Measurements from ENCODE around the gene GRK5.
"Not testable (repeated sequence)": the region's sequence is repeated elsewhere in the genome, so short reads cannot be mapped to it uniquely, and the experiment has no call there.

GRK5 gene

DNA sequence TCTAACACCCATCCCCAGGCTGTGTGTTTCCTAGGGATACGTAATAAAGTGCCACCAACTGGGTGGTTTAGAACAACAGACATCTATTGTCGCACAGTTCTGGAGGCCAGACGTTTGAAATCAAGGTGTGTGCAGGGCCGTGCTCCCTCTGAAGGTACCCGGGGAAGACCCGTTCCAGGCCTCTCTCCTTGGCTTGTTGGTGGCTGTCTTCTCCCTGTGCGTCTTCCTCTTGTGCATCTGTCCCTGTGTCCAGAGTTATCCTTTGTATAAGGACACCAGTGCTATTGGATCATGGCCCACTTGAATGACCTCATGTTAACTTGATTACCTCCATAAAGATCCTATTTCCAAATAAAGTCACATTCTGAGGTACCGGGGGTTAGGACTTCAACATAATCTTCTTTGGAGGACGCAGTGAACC is 15.6 kb downstream of the GRK5 start:
- H3K4me1 ChIP-seq (ENCODE audit: control insufficient read depth, insufficient read depth, low read length), result peaks cover 37% of the 10 kb centered on the region
- peak overlapping the region; percentile 64 for H3K27ac ChIP-seq (ENCODE audit: low read length)
- H3K36me3 ChIP-seq (ENCODE audit: control insufficient read depth in 2 of 2, insufficient read depth in 2 of 2, low read length in 2 of 2), result no peaks in the 10 kb centered on the region
- no peaks in the 10 kb centered on the region for H3K9me3 ChIP-seq (ENCODE audit: control insufficient read depth in 2 of 2, low read length in 2 of 2)
- peak overlapping the region; percentile 28 to 54 for H3K4me3 ChIP-seq (ENCODE audit: low read length in 2 of 2)
- H3K27me3 ChIP-seq (ENCODE audit: control insufficient read depth in 1 of 2, insufficient read depth in 2 of 2, low read length in 2 of 2), result no peaks in the 10 kb centered on the region
- peak overlapping the region in 1 of 2 donors; percentile 60 for H3K9ac ChIP-seq (ENCODE audit: low read length in 2 of 2)

DNA sequence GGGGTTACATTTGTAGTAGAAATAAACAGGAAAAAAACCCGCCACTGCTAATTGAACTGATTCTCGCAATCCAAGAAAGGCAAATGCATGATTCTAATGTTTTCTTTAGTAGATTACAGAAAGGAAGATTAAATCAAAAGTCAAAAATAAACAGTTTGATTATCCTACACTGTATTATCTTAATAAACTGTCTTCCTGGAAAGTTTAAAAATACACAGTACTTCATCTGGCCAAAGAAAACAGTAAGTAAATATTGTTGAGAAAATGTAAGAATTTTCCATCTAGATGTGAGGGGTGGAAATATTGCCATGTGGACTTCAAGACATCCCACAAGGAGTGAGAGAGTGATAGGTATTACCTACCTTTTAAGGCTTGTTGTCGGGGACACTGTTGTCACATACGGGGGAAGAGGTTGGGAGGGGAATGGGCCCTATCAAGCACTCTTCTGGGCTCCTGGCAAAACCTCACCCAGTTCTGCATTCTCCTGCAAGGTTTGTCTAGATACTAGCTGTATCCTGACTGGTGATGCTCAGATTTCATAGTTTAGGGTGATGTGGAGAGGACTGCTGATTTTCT is 17.8 kb downstream of the GRK5 start:
- no peaks in the 10 kb centered on the region for H3K9me3 ChIP-seq (ENCODE audit: control insufficient read depth in 2 of 2, low read length in 2 of 2)
- H3K9ac ChIP-seq (ENCODE audit: low read length in 2 of 2), result no peak overlapping the region
- H3K4me1 ChIP-seq (ENCODE audit: control insufficient read depth, insufficient read depth, low read length), result peaks cover 28% of the 10 kb centered on the region
- no peak overlapping the region for H3K4me3 ChIP-seq (ENCODE audit: low read length in 2 of 2)
- H3K27ac ChIP-seq (ENCODE audit: low read length), result no peak overlapping the region
- no peaks in the 10 kb centered on the region for H3K36me3 ChIP-seq (ENCODE audit: control insufficient read depth in 2 of 2, insufficient read depth in 2 of 2, low read length in 2 of 2)
- no peaks in the 10 kb centered on the region for H3K27me3 ChIP-seq (ENCODE audit: control insufficient read depth in 1 of 2, insufficient read depth in 2 of 2, low read length in 2 of 2)

GRCh38 chr10:119227825-119228224 is 20.5 kb downstream of the GRK5 start:
- peaks cover 16% of the 10 kb centered on the region for H3K4me1 ChIP-seq (ENCODE audit: control insufficient read depth, insufficient read depth, low read length)
- H3K4me3 ChIP-seq (ENCODE audit: low read length in 2 of 2), result no peak overlapping the region
- no peaks in the 10 kb centered on the region for H3K36me3 ChIP-seq (ENCODE audit: control insufficient read depth in 2 of 2, insufficient read depth in 2 of 2, low read length in 2 of 2)
- H3K9me3 ChIP-seq (ENCODE audit: control insufficient read depth in 2 of 2, low read length in 2 of 2), result no peaks in the 10 kb centered on the region
- no peaks in the 10 kb centered on the region for H3K27me3 ChIP-seq (ENCODE audit: control insufficient read depth in 1 of 2, insufficient read depth in 2 of 2, low read length in 2 of 2)
- H3K27ac ChIP-seq (ENCODE audit: low read length), result no peak overlapping the region
- H3K9ac ChIP-seq (ENCODE audit: low read length in 2 of 2), result no peak overlapping the region

DNA sequence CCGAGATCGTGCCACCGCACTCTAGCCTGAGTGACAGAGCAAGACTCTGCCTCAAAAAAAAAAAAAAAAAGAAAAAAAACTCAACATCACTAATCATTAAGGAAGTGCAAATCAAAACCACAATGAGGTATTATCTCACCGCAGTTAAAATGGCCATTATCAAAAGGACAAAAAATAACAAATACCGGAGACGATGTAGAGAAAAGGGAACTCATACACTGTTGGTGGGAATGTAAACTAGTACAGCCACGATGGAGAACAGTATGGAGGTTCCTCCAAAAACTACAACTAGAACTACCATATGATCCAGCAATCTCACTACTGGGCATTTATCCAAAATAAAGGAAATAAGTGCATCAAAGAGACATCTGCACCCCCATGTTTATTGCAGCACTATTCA is 24.3 kb downstream of the GRK5 start:
- Histone ChIP-seq H3K27ac (ENCODE audit: low read length) (no peak overlapping the region), H3K4me1 (ENCODE audit: control insufficient read depth, insufficient read depth, low read length) (peaks cover 30% of the 10 kb centered on the region), H3K4me3 (ENCODE audit: low read length in 2 of 2) (no peak overlapping the region), H3K9ac (ENCODE audit: low read length in 2 of 2) (no peak overlapping the region), H3K27me3 (ENCODE audit: control insufficient read depth in 1 of 2, insufficient read depth in 2 of 2, low read length in 2 of 2) (no peaks in the 10 kb centered on the region), H3K9me3 (ENCODE audit: control insufficient read depth in 2 of 2, low read length in 2 of 2) (no peaks in the 10 kb centered on the region), H3K36me3 (ENCODE audit: control insufficient read depth in 2 of 2, insufficient read depth in 2 of 2, low read length in 2 of 2) (no peaks in the 10 kb centered on the region)

GRCh38 chr10:119232439-119232838 is 25.1 kb downstream of the GRK5 start:
- not testable (repeated sequence) for H3K9me3 ChIP-seq (ENCODE audit: control insufficient read depth in 2 of 2, low read length in 2 of 2); H3K27ac ChIP-seq (ENCODE audit: low read length); H3K9ac ChIP-seq (ENCODE audit: low read length in 2 of 2); H3K27me3 ChIP-seq (ENCODE audit: control insufficient read depth in 1 of 2, insufficient read depth in 2 of 2, low read length in 2 of 2); H3K4me3 ChIP-seq (ENCODE audit: low read length in 2 of 2); H3K36me3 ChIP-seq (ENCODE audit: control insufficient read depth in 2 of 2, insufficient read depth in 2 of 2, low read length in 2 of 2)
- peaks cover 30% of the 10 kb centered on the region for H3K4me1 ChIP-seq (ENCODE audit: control insufficient read depth, insufficient read depth, low read length)

- H3K27ac ChIP-seq (ENCODE audit: low read length), result peak overlapping the region; percentile 46
- H3K27me3 ChIP-seq (ENCODE audit: control insufficient read depth in 1 of 2, insufficient read depth in 2 of 2, low read length in 2 of 2), result no peaks in the 10 kb centered on the region
- H3K4me1 ChIP-seq (ENCODE audit: control insufficient read depth, insufficient read depth, low read length), result peaks cover 35% of the 10 kb centered on the region
- no peak overlapping the region for H3K9ac ChIP-seq (ENCODE audit: low read length in 2 of 2)
- no peaks in the 10 kb centered on the region for H3K36me3 ChIP-seq (ENCODE audit: control insufficient read depth in 2 of 2, insufficient read depth in 2 of 2, low read length in 2 of 2)
- H3K9me3 ChIP-seq (ENCODE audit: control insufficient read depth in 2 of 2, low read length in 2 of 2), result no peaks in the 10 kb centered on the region
- no peak overlapping the region for H3K4me3 ChIP-seq (ENCODE audit: low read length in 2 of 2)
Measured at GRCh38 chr10:119233123-119233820, 25.9 kb downstream of the GRK5 start.

- H3K36me3 ChIP-seq (ENCODE audit: control insufficient read depth in 2 of 2, insufficient read depth in 2 of 2, low read length in 2 of 2), result no peaks in the 10 kb centered on the region
- no peaks in the 10 kb centered on the region for H3K9me3 ChIP-seq (ENCODE audit: control insufficient read depth in 2 of 2, low read length in 2 of 2)
- peak overlapping the region; percentile 46 for H3K27ac ChIP-seq (ENCODE audit: low read length)
- no peak overlapping the region for H3K9ac ChIP-seq (ENCODE audit: low read length in 2 of 2)
- no peaks in the 10 kb centered on the region for H3K27me3 ChIP-seq (ENCODE audit: control insufficient read depth in 1 of 2, insufficient read depth in 2 of 2, low read length in 2 of 2)
- peaks cover 38% of the 10 kb centered on the region for H3K4me1 ChIP-seq (ENCODE audit: control insufficient read depth, insufficient read depth, low read length)
- H3K4me3 ChIP-seq (ENCODE audit: low read length in 2 of 2), result peak overlapping the region in 1 of 2 donors; percentile 15
Measured at GRCh38 chr10:119233821-119234220, 26.4 kb downstream of the GRK5 start.

DNA sequence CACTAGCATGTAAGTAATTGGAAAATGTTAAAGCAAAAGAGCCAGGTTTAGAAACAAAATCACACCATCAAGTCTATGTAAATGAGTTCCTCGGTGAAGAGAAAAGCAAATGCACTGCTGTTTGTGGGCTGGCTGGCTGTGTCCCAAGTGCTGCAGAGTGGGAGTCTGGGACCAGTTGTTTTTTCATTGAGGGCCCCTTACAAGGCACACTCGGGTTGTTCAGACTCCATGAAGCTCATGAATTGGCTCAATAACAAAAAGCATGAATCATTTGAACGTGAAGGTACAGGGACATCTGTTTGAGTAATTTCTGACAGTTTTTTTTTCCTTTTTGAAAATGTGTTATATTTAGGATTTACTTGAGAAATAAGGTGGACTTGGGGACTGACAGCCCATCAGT is 28.0 kb downstream of the GRK5 start:
- Histone ChIP-seq H3K9ac (ENCODE audit: low read length in 2 of 2) (no peak overlapping the region), H3K9me3 (ENCODE audit: control insufficient read depth in 2 of 2, low read length in 2 of 2) (no peaks in the 10 kb centered on the region), H3K36me3 (ENCODE audit: control insufficient read depth in 2 of 2, insufficient read depth in 2 of 2, low read length in 2 of 2) (no peaks in the 10 kb centered on the region), H3K4me1 (ENCODE audit: control insufficient read depth, insufficient read depth, low read length) (peaks cover 36% of the 10 kb centered on the region), H3K4me3 (ENCODE audit: low read length in 2 of 2) (no peak overlapping the region), H3K27me3 (ENCODE audit: control insufficient read depth in 1 of 2, insufficient read depth in 2 of 2, low read length in 2 of 2) (no peaks in the 10 kb centered on the region), H3K27ac (ENCODE audit: low read length) (peak overlapping the region; percentile 11)

DNA sequence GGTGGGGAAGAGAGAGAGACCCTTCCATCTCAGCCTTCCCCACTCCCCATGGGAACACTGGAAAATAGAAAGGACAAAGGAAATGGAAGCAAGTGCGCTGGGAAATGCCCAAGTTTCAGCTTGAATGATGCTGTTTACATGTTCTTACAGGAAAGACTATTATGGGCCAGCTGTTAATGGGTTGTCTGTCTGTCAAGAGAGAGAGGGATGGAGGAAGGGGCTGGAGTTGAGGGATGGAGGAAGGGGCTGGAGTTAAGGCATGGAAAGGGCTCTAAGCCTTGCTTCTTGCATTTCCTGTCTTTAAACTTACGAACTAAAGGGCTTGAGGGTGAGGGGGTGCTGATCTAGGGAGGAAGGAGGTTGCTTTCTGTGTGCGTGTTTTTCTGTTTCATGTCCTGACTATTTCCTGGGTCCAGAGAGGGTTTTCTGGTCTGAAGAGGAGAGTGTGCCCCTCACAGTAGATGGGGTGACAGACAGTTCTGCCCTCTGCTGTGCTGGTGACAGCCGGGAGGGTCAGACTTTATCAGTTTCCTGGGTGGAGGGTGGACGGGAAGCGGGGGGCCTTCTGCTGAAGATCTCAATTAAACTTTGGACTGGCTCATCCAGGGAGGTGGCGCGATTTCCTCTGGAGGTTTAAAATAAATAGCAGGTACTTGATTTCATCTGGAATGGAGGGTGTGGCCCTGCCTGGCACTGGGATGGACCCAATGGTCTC is 30.5 kb downstream of the GRK5 start:
- no peaks in the 10 kb centered on the region for H3K27me3 ChIP-seq (ENCODE audit: control insufficient read depth in 1 of 2, insufficient read depth in 2 of 2, low read length in 2 of 2)
- peak overlapping the region; percentile 31 for H3K27ac ChIP-seq (ENCODE audit: low read length)
- no peaks in the 10 kb centered on the region for H3K36me3 ChIP-seq (ENCODE audit: control insufficient read depth in 2 of 2, insufficient read depth in 2 of 2, low read length in 2 of 2)
- H3K4me3 ChIP-seq (ENCODE audit: low read length in 2 of 2), result no peak overlapping the region
- no peaks in the 10 kb centered on the region for H3K9me3 ChIP-seq (ENCODE audit: control insufficient read depth in 2 of 2, low read length in 2 of 2)
- H3K9ac ChIP-seq (ENCODE audit: low read length in 2 of 2), result no peak overlapping the region
- peaks cover 42% of the 10 kb centered on the region for H3K4me1 ChIP-seq (ENCODE audit: control insufficient read depth, insufficient read depth, low read length)

- Histone ChIP-seq H3K27me3 (ENCODE audit: control insufficient read depth in 1 of 2, insufficient read depth in 2 of 2, low read length in 2 of 2) (no peaks in the 10 kb centered on the region), H3K27ac (ENCODE audit: low read length) (peak overlapping the region; percentile 31), H3K4me3 (ENCODE audit: low read length in 2 of 2) (no peak overlapping the region), H3K9me3 (ENCODE audit: control insufficient read depth in 2 of 2, low read length in 2 of 2) (no peaks in the 10 kb centered on the region), H3K36me3 (ENCODE audit: control insufficient read depth in 2 of 2, insufficient read depth in 2 of 2, low read length in 2 of 2) (no peaks in the 10 kb centered on the region), H3K4me1 (ENCODE audit: control insufficient read depth, insufficient read depth, low read length) (peaks cover 35% of the 10 kb centered on the region), H3K9ac (ENCODE audit: low read length in 2 of 2) (no peak overlapping the region)
Measured at GRCh38 chr10:119238577-119238976, 31.2 kb downstream of the GRK5 start.

DNA sequence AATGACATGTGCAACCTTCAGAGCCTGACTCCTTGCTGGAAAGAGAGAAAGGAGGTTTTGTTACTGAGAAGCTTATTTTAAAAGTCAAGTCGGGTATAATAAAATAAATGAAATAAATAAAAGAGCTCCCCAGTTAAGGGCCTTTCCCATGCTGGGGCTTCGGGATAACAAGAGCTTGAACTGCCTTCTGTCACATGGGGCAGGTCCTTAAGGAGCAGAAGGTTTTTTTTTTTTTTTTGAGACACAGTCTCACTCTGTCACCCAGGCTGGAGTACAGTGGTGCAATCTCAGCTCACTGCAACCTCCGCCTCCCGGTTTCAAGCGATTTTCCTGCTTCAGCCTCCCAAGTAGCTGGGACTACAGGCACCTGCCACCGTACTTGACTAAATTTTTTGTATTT is 31.6 kb downstream of the GRK5 start:
- not testable (repeated sequence) for H3K9me3 ChIP-seq (ENCODE audit: control insufficient read depth in 2 of 2, low read length in 2 of 2); H3K36me3 ChIP-seq (ENCODE audit: control insufficient read depth in 2 of 2, insufficient read depth in 2 of 2, low read length in 2 of 2); H3K27me3 ChIP-seq (ENCODE audit: control insufficient read depth in 1 of 2, insufficient read depth in 2 of 2, low read length in 2 of 2); H3K27ac ChIP-seq (ENCODE audit: low read length); H3K9ac ChIP-seq (ENCODE audit: low read length in 2 of 2); H3K4me3 ChIP-seq (ENCODE audit: low read length in 2 of 2)
- H3K4me1 ChIP-seq (ENCODE audit: control insufficient read depth, insufficient read depth, low read length), result peaks cover 30% of the 10 kb centered on the region
